Measurements from ENCODE around the gene MAPK8.

- TF ChIP-seq ZNF274 (IDR thresholded peaks at IDR 0.05; ENCODE audit: low read length) = no peak
- TF ChIP-seq ZNF274 (tag by site-specific recombination; IDR thresholded peaks at IDR 0.05; ENCODE audit: borderline replicate concordance) = no peak
- TF ChIP-seq CTCF (tag by site-specific recombination; IDR thresholded peaks at IDR 0.05) = no peak
- no peak for TF ChIP-seq RBAK (tag by site-specific recombination; IDR thresholded peaks at IDR 0.05)
- TF ChIP-seq, protein P1, sequence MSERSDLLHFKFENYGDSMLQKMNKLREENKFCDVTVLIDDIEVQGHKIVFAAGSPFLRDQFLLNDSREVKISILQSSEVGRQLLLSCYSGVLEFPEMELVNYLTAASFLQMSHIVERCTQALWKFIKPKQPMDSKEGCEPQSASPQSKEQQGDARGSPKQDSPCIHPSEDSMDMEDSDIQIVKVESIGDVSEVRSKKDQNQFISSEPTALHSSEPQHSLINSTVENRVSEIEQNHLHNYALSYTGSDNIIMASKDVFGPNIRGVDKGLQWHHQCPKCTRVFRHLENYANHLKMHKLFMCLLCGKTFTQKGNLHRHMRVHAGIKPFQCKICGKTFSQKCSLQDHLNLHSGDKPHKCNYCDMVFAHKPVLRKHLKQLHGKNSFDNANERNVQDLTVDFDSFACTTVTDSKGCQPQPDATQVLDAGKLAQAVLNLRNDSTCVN (tag by site-specific recombination; optimal IDR thresholded peaks at IDR 0.05) = no peak
- no peak for TF ChIP-seq ZNF292 (tag by site-specific recombination; IDR thresholded peaks at IDR 0.05; ENCODE audit: borderline replicate concordance, low read depth)
- TF ChIP-seq ATF2 (tag by site-specific recombination; IDR thresholded peaks at IDR 0.05; ENCODE audit: low read depth) = no peak
- no peak for TF ChIP-seq ZSCAN5A (tag by site-specific recombination; IDR thresholded peaks at IDR 0.05)
- TF ChIP-seq PATZ1 (tag by site-specific recombination; IDR thresholded peaks at IDR 0.05) = no peak
- TF ChIP-seq, protein P2, sequence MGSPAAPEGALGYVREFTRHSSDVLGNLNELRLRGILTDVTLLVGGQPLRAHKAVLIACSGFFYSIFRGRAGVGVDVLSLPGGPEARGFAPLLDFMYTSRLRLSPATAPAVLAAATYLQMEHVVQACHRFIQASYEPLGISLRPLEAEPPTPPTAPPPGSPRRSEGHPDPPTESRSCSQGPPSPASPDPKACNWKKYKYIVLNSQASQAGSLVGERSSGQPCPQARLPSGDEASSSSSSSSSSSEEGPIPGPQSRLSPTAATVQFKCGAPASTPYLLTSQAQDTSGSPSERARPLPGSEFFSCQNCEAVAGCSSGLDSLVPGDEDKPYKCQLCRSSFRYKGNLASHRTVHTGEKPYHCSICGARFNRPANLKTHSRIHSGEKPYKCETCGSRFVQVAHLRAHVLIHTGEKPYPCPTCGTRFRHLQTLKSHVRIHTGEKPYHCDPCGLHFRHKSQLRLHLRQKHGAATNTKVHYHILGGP (tag by site-specific recombination; IDR thresholded peaks at IDR 0.05) = no peak
- no peak for TF ChIP-seq ZBTB7A (tag by site-specific recombination; IDR thresholded peaks at IDR 0.05; ENCODE audit: low read depth)
These were observed 135.8 kb downstream of the MAPK8 start for GRCh38 chr10:48442090-48442808.

Data from HEK293 (cell line).